ENCODE measurements around the gene HCFC1R1.

HCFC1R1 gene

DNA sequence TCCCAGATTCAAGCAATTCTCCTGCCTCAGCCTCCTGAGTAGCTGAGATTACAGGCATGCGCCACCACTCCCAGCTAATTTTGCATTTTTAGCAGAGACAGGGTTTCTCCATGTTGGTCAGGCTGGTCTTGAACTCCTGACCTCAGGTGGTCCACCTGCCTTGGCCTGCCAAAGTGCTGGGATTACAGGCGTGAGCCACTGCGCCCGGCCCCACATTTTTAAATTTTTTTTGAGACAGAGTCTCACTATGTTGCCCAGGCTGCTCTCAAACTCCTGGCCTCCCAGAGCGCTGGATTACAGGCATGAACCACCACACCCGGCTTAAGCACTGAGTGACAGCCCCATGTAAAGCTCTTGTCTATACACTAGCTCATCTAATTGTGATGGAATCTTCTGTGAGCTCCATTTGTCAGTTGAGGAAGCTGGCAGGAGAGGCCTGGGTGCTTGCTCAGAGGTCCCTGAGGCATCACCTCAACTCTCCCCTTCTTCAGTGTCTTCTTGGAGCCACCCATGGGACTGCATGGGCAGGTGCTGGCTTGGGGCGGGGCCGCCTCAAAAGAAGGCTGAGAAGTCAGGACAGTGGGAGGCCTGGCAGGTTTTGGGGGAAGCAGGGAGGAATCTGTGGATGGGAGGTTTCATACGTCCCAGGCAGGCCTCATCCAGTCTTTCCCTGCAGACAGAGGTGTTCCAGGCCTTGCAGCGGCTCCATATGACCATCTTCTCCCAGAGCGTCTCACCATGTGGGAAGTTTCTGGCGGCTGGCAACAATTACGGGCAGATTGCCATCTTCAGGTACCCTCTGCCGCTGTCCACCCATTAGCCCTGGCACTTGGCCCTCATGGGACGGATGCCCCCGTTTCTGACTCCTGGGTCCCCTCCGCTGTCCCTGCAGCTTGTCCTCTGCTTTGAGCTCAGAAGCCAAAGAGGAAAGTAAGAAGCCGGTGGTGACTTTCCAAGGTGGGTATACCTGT, 1.6 kb upstream of the HCFC1R1 start:
- no peak for TF ChIP-seq JUND (IDR thresholded peaks at IDR 0.05; ENCODE audit: low read depth)
- no peak for DNase-seq (ENCODE audit: low read depth in 1 of 2, low spot score in 1 of 2)
- in situ Hi-C loops (cut with HindIII; ENCODE audit: low pct_unique_long_range_greater_than_20kb, low sequenced_read_pairs): no loop called here

- in situ Hi-C loops (cut with HindIII; ENCODE audit: low pct_unique_long_range_greater_than_20kb, low sequenced_read_pairs): no loop called here
- DNase-seq (ENCODE audit: low read depth in 1 of 2, low spot score in 1 of 2): peak; percentile 43 to 67
- TF ChIP-seq JUND (IDR thresholded peaks at IDR 0.05; ENCODE audit: low read depth): peak; percentile 2; the same call in 1 of the 2 replicates
Observed at GRCh38 chr16:3023415-3023668, 400 bp downstream of the HCFC1R1 start.

DNA sequence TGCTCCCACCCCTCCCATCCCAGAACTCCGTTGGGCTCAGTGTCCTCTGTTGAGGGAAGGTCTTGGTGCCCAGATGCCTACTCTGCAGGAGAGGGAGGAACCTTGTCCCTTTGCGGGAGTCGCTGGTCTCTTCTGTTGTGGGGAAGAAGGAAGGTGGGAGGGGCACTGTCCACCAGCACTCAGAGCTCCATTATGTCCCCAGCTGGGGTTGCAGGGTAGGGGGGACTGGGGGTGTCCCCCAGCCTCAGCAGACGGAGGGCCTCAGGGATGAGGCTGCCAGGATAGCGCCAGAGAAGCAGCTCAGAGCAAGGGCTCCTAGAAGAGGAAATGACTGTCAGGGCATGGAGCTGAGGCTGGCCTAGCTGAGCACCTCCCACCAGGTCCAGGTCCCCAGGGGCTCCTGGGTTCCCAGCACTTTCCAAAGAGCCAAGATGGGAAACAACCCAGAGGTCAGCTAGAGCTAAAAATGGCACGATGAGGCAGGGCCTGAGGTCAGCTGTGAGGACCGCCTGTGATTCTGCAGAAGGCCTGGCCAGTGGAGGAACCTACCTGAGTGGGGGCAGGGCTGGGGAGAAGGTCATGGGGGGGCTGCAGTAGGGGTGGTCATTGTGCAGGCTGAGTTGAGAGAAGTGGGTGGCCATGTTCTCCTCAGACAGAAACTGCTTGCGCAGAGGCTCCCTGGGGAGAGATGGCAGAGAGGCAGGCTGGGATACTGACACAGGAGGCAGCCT, 893 bp downstream of the HCFC1R1 start:
- peak in 1 of 2 experiments; percentile 25 for DNase-seq (ENCODE audit: low read depth in 1 of 2, low spot score in 1 of 2)
- in situ Hi-C loops (cut with HindIII; ENCODE audit: low pct_unique_long_range_greater_than_20kb, low sequenced_read_pairs): no loop called here
- TF ChIP-seq JUND (IDR thresholded peaks at IDR 0.05; ENCODE audit: low read depth): peak; percentile 67; the same call in 1 of the 2 replicates

DNA sequence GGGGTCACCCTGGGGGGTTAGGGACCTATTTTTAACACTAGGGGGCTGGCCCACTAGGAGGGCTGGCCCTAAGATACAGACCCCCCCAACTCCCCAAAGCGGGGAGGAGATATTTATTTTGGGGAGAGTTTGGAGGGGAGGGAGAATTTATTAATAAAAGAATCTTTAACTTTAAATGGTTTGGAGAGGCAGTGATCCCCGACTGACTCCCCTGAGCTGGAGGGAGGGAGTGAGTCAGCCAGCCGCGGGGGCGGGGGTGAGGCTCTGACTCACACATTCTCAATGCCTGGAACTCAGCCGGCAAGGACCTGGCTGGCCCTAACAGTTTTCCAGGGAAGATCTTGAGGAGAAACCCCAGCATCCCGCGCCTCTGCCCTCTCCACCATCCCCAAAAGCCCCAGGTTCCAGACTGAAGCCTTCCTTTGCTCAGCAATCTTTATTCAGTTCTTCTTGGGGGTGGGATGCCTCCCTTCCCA, 1.5 kb downstream of the HCFC1R1 start:
- DNase-seq (ENCODE audit: low read depth in 1 of 2, low spot score in 1 of 2): peak in 1 of 2 experiments; percentile 87
- in situ Hi-C loops (cut with HindIII; ENCODE audit: low pct_unique_long_range_greater_than_20kb, low sequenced_read_pairs): no loop called here
- peak; percentile 76; the same call in 1 of the 2 replicates for TF ChIP-seq JUND (IDR thresholded peaks at IDR 0.05; ENCODE audit: low read depth)

- peak; percentile 75 to 88 for DNase-seq (ENCODE audit: low read depth in 1 of 2, low spot score in 1 of 2)
- in situ Hi-C loops (cut with HindIII; ENCODE audit: low pct_unique_long_range_greater_than_20kb, low sequenced_read_pairs): no loop called here
Observed at GRCh38 chr16:3021449-3022207, 2.1 kb downstream of the HCFC1R1 start.

GRCh38 chr16:3020604-3021448, 2.9 kb downstream of the HCFC1R1 start:
- in situ Hi-C loops (cut with HindIII; ENCODE audit: low pct_unique_long_range_greater_than_20kb, low sequenced_read_pairs): no loop called here
- TF ChIP-seq JUND (IDR thresholded peaks at IDR 0.05; ENCODE audit: low read depth): peak; percentile 97
- DNase-seq (ENCODE audit: low read depth in 1 of 2, low spot score in 1 of 2): peak; percentile 71 to 89

More at GRCh38 chr16:3021449-3022207, 2.1 kb downstream of the HCFC1R1 start:
- TF ChIP-seq JUND (IDR thresholded peaks at IDR 0.05; ENCODE audit: low read depth): no peak

GRCh38 chr16:3020247-3020603, 3.5 kb downstream of the HCFC1R1 start, which contains the start of gene TNFRSF12A:
TNFRSF12A (plus strand) TSS chr16:3020368; CDS start chr16:3020398, 30 bp downstream.
- in situ Hi-C loops (cut with HindIII; ENCODE audit: low pct_unique_long_range_greater_than_20kb, low sequenced_read_pairs): no loop called here
- no peak for TF ChIP-seq JUND (IDR thresholded peaks at IDR 0.05; ENCODE audit: low read depth)
- peak; percentile 82 to 89 for DNase-seq (ENCODE audit: low read depth in 1 of 2, low spot score in 1 of 2)

DNA sequence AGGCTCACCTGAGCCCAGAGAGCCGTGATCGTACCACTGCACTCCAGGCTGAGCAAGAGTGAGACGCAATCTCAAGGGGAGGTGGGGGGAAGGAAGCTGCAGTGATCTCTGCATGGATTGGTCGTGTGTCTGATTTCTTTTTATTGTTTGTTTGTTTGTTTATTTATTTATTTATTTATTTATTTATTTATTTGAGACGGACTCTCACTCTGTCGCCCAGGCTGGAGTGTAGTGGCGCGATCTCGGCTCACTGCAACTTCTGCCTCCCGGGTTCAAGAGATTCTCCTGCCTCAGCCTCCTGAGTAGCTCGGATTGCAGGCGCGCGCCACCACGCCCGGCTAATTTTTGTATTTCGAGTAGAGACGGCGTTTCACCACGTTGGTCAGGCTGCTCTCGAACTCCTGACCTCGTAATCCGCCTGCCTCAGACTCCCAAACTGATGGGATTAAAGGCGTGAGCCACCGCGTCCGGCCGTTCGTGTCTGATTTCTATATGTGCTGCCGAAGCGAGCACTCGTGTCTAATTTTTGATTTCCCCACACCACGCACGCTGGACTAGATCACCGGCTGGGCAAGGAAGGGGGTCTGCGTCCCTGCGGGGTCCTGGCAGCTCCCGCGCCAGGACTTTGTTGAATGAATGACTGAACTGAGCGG, 4.0 kb downstream of the HCFC1R1 start:
- no peak for DNase-seq (ENCODE audit: low read depth in 1 of 2, low spot score in 1 of 2)
- in situ Hi-C loops (cut with HindIII; ENCODE audit: low pct_unique_long_range_greater_than_20kb, low sequenced_read_pairs): no loop called here
- no peak for TF ChIP-seq JUND (IDR thresholded peaks at IDR 0.05; ENCODE audit: low read depth)

DNA sequence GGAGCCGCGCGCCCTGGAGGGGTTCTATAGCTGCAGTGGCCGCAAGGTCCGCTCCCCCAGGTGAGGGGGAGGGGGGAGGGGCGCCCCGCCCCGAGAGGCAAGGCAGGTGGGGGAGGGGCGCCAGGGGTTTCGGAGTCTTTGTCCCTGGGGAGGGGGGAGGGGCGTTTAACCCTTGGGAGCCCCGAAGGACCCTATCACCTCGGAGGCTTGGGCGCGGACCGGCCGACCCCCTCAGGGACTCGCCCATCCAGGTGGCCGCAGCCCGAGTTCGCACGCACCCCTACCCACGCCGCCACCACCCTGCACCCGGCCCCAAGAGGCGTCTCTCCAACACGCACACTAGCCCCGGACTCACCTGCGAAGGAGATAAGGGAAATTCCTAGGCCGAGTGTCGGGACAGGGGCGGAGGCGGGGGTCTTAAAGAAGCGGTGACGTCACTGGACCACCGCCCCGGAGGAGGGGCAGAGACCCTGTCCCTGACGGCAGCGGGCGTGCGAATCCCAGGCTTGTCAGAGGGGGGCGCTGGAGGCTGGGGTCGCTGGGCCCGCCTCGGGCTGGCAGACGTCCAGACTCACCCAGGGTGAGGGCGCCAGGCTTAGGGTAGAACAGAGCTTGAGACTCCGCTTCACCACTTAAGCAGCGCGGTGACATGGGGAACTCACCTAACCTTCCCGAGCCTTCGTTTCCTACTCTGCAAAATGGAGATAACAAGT, 5.8 kb downstream of the HCFC1R1 start, which contains the start of gene CLDN6:
Gene CLDN6, minus strand, starts transcription at position 390 of the 713 bp plus-strand sequence. CDS start 2,162 bp downstream, outside the sequence.
- DNase-seq (ENCODE audit: low read depth in 1 of 2, low spot score in 1 of 2): no peak
- TF ChIP-seq JUND (IDR thresholded peaks at IDR 0.05; ENCODE audit: low read depth): no peak
- in situ Hi-C loops (cut with HindIII; ENCODE audit: low pct_unique_long_range_greater_than_20kb, low sequenced_read_pairs): no loop called here

GRCh38 chr16:3017344-3017743, 6.4 kb downstream of the HCFC1R1 start:
- DNase-seq (ENCODE audit: low read depth in 1 of 2, low spot score in 1 of 2): no peak
- no peak for TF ChIP-seq JUND (IDR thresholded peaks at IDR 0.05; ENCODE audit: low read depth)
- in situ Hi-C loops (cut with HindIII; ENCODE audit: low pct_unique_long_range_greater_than_20kb, low sequenced_read_pairs): no loop called here
